AG04449 (cell line): ENCODE measurements around the gene CLCA4.

Experiments used
- CTCF ChIA-PET: fragments of 350-600 bp; formaldehyde crosslinking; extraction: SDS; loops from one replicate; lab custom pipeline; 2021; ENCODE audit warnings: antibody characterized with exemption; lab: Yijun Ruan, JAX
- POLR2A ChIA-PET: fragments of 400-600, 350-600 bp; formaldehyde crosslinking; extraction: SDS; loops from one replicate; lab custom pipeline; 2020; ENCODE audit warnings: antibody characterized with exemption, inconsistent platforms; lab: Yijun Ruan, JAX
- DNase-seq: peaks from one replicate; pipeline ENCODE4 v3.0.0-alpha.2; 2010; ENCODE audit warnings: low read depth, low spot score
- H3K4me3 ChIP-seq: 2 replicates; pipeline ENCODE4 v1.5.1; 2011; ENCODE audit warnings: low read depth, mild to moderate bottlenecking, control low read depth, low read length
- CTCF ChIP-seq: IDR thresholded peaks from one replicate; pipeline ENCODE4 v1.5.1; 2011; ENCODE audit warnings: mild to moderate bottlenecking, moderate library complexity, low read length, control low read depth, inconsistent platforms; ENCODE audit not compliant: insufficient read depth; ENCODE audit errors: missing control alignments

The CLCA4 gene

GRCh38 chr1:86521522-86521891 lies 25.4 kb upstream of the CLCA4 start:
- CTCF ChIA-PET: no interaction called here
- TF ChIP-seq CTCF: no peak
- POLR2A ChIA-PET: no interaction called here
- no peak overlapping the region for H3K4me3 ChIP-seq
- DNase-seq: no peak

- no peak overlapping the region for H3K4me3 ChIP-seq
- ChIA-PET POLR2A (no interaction called here), CTCF (no interaction called here)
- TF ChIP-seq CTCF: no peak
- DNase-seq: no peak
Observed at GRCh38 chr1:86522240-86522639, 24.6 kb upstream of the CLCA4 start.

- ChIA-PET CTCF (no interaction called here), POLR2A (no interaction called here)
- TF ChIP-seq CTCF: no peak
- no peak for DNase-seq
- no peak overlapping the region for H3K4me3 ChIP-seq
Observed at GRCh38 chr1:86523670-86524354, 23.1 kb upstream of the CLCA4 start.

GRCh38 chr1:86527306-86527705 lies 19.6 kb upstream of the CLCA4 start:
- no peak for DNase-seq
- ChIA-PET POLR2A (no interaction called here), CTCF (no interaction called here)
- no peak overlapping the region for H3K4me3 ChIP-seq
- TF ChIP-seq CTCF: no peak

- no peak for DNase-seq
- TF ChIP-seq CTCF: no peak
- ChIA-PET CTCF (no interaction called here), POLR2A (no interaction called here)
- H3K4me3 ChIP-seq: no peak overlapping the region
Observed at GRCh38 chr1:86530211-86530845, 16.6 kb upstream of the CLCA4 start.

- CTCF ChIA-PET: interaction anchor here (1.7 kb wide), 1 partner anchor 64 kb away, joined by 5 read pairs; no protein-coding TSS in a partner anchor
- POLR2A ChIA-PET: interaction anchor here (0.5 kb wide), 1 partner anchor 219 kb away, joined by 3 read pairs; no protein-coding TSS in a partner anchor
- TF ChIP-seq CTCF: no peak
Observed at GRCh38 chr1:86537928-86538695, 8.8 kb upstream of the CLCA4 start.

More at GRCh38 chr1:86537928-86538695, 8.8 kb upstream of the CLCA4 start:
- H3K4me3 ChIP-seq: no peak overlapping the region
- DNase-seq: no peak
